Body of pancreas (tissue), 4 donors: Measurements from ENCODE around the gene C1orf52.

Source experiments
- CTCF ChIP-seq, 7 experiments: fragments of 450-650 bp in 4 of 7; fragments of 200-600 bp in 3 of 7; sonication (generic) in 3 of 7; IDR thresholded peaks; one replicate each; pipeline ENCODE4 v1.5.1; 2016 to 2019; ENCODE audit warnings: antibody characterized with exemption in 7 of 7
- POLR2A ChIP-seq, 3 donors: fragments of 450-650 bp; IDR thresholded peaks; one replicate each; pipeline ENCODE4 v1.6.1; 2016; ENCODE audit warnings: antibody characterized with exemption in 3 of 3, mild to moderate bottlenecking in 2 of 3

- no peak for TF ChIP-seq POLR2A (IDR thresholded peaks at IDR 0.05)
- no peak for TF ChIP-seq CTCF (IDR thresholded peaks at IDR 0.05)
Measured at GRCh38 chr1:85296980-85297379, 37.5 kb upstream of the C1orf52 start.
